ENCODE data around the gene LMTK3. TPM values are rescaled to one million over a fixed set of nuclear protein-coding genes. Genes with fewer than 3 reads are reported as not detected.

Gene LMTK3
- polyA plus RNA-seq, 1 of the 3 experiments (the other 2 are of a cell fraction) = 3.2 TPM

GRCh38 chr19:48445256-48445605 is 66.4 kb downstream of the LMTK3 start (continued):
- TF ChIP-seq CTCF (IDR thresholded peaks at IDR 0.05) (peak; percentile 85), YY1 (IDR thresholded peaks at IDR 0.05; ENCODE audit: low read depth) (no peak), TCF12 (IDR thresholded peaks at IDR 0.05) (peak; percentile 39), REST (IDR thresholded peaks at IDR 0.05; ENCODE audit: low read depth, low read length) (0 out of 2 replicates have a peak, but pooled peaks have one; percentile 52), GATA2 (CRISPR knock-in tag; IDR thresholded peaks at IDR 0.05) (peak; percentile 99), MAX (IDR thresholded peaks at IDR 0.05; ENCODE audit: low read depth) (0 out of 2 replicates have a peak, but pooled peaks have one; percentile 26), NFIC (IDR thresholded peaks at IDR 0.05; ENCODE audit: borderline replicate concordance) (no peak), FOSL2 (IDR thresholded peaks at IDR 0.05; ENCODE audit: borderline replicate concordance, low read depth) (no peak), EP300 (IDR thresholded peaks at IDR 0.05; ENCODE audit: borderline replicate concordance in 1 of 2, low read depth in 1 of 2, low read length in 1 of 2) (peak in 1 of 2 experiments; percentile 77; a peak in 2 of 4 replicates), TEAD4 (IDR thresholded peaks at IDR 0.05; ENCODE audit: borderline replicate concordance, insufficient read depth) (no peak), TAF1 (IDR thresholded peaks at IDR 0.05; ENCODE audit: borderline replicate concordance, low read depth, low read length) (peak; percentile 52; the same call in 1 of the 2 replicates), RAD21 (IDR thresholded peaks at IDR 0.05; ENCODE audit: low read length) (peak; percentile 52), MXI1 (IDR thresholded peaks at IDR 0.05; ENCODE audit: low read depth, low read length) (no peak; the same call in 1 of the 2 replicates), SIN3A (IDR thresholded peaks at IDR 0.05; ENCODE audit: borderline replicate concordance, low read depth, low read length) (0 out of 2 replicates have a peak, but pooled peaks have one; percentile 56), FOXJ3 (CRISPR knock-in tag; IDR thresholded peaks at IDR 0.05) (no peak), POLR2AphosphoS5 (IDR thresholded peaks at IDR 0.05; ENCODE audit: low read depth, low read length) (peak; percentile 54), SMC3 (IDR thresholded peaks at IDR 0.05; ENCODE audit: low read depth, low read length) (peak; percentile 28; the same call in 1 of the 2 replicates), FOXM1 (IDR thresholded peaks at IDR 0.05; ENCODE audit: low read depth) (no peak), RFX5 (IDR thresholded peaks at IDR 0.05; ENCODE audit: low read length) (0 out of 2 replicates have a peak, but pooled peaks have one; percentile 28)

Data from SK-N-SH (cell line).